OCI-LY1 (cell line): Measurements from ENCODE around the gene DOCK4.

ENCODE experiments used
- EZH2 ChIP-seq: fragments of 200-600 bp; sonication (generic), shearing (Covaris generic); IDR thresholded peaks from 2 replicates; pipeline ENCODE4 v1.8.0; 2017; ENCODE audit warnings: borderline replicate concordance, mixed run types, mild to moderate bottlenecking, antibody characterized with exemption, low read length, moderate library complexity, mixed read lengths
- TF ChIP-seq, protein P1 (sequence below): fragments of 200-600 bp; sonication (generic), shearing (Covaris generic); IDR thresholded peaks from 2 replicates; pipeline ENCODE4 v1.5.1; 2017; ENCODE audit warnings: mild to moderate bottlenecking, antibody characterized with exemption, low read length, moderate library complexity, mixed read lengths

DNA sequence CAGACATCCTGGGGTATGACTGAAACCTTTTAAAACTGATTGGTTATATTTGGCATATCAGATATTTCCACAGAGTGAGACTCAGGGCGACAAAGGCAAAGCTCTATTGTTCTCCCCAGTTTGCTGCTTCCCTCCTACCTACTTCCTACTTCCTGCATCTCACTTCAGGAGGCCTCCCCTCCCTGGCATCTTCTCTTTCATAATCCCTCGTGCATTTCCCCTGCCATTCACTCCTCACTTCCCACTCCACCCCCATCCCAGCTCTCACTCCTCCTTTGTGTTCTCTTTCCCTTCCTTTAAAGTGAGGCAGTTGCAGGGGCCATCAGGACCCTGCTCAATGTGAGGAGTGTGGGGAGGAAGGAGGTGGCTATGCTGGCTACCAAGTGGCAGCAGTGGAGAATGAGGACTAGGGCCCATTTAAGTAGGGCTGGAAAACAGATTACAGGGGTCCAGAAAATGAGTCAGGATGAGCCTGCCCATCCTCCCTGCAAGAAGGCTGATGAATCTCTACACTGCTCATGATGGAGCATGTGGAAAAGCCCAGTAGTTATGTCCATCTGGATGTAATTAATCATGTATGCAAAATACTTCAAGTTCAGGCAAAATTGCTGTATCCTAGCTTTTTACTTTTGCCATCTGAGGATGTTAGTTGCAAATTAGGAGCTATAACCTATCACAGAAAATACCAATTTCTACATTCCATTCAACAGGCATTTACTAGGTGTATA is 332.1 kb downstream of the DOCK4 start:
- TF ChIP-seq, protein P1, sequence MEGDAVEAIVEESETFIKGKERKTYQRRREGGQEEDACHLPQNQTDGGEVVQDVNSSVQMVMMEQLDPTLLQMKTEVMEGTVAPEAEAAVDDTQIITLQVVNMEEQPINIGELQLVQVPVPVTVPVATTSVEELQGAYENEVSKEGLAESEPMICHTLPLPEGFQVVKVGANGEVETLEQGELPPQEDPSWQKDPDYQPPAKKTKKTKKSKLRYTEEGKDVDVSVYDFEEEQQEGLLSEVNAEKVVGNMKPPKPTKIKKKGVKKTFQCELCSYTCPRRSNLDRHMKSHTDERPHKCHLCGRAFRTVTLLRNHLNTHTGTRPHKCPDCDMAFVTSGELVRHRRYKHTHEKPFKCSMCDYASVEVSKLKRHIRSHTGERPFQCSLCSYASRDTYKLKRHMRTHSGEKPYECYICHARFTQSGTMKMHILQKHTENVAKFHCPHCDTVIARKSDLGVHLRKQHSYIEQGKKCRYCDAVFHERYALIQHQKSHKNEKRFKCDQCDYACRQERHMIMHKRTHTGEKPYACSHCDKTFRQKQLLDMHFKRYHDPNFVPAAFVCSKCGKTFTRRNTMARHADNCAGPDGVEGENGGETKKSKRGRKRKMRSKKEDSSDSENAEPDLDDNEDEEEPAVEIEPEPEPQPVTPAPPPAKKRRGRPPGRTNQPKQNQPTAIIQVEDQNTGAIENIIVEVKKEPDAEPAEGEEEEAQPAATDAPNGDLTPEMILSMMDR = no peak
- no peak for TF ChIP-seq EZH2
